Ovary (tissue), 3 donors: ENCODE data around the gene MDM4.

Experiments used
- EP300 ChIP-seq: sonication (generic); formaldehyde crosslinking; IDR thresholded peaks from one replicate; pipeline ENCODE4 v1.6.1; 2017; ENCODE audit warnings: antibody characterized with exemption
- TF ChIP-seq, protein P1 (sequence below), 3 donors: fragments of 450-650 bp in 2 of 3; fragments of 200-600 bp in 1 of 3; IDR thresholded peaks; one replicate each; pipeline versions ENCODE4 v1.5.1 to v1.8.0; 2016 to 2022; ENCODE audit warnings: antibody characterized with exemption in 3 of 3, mild to moderate bottlenecking in 1 of 3
- donor health status: DM: no; HTN: no; CAD: no.

DNA sequence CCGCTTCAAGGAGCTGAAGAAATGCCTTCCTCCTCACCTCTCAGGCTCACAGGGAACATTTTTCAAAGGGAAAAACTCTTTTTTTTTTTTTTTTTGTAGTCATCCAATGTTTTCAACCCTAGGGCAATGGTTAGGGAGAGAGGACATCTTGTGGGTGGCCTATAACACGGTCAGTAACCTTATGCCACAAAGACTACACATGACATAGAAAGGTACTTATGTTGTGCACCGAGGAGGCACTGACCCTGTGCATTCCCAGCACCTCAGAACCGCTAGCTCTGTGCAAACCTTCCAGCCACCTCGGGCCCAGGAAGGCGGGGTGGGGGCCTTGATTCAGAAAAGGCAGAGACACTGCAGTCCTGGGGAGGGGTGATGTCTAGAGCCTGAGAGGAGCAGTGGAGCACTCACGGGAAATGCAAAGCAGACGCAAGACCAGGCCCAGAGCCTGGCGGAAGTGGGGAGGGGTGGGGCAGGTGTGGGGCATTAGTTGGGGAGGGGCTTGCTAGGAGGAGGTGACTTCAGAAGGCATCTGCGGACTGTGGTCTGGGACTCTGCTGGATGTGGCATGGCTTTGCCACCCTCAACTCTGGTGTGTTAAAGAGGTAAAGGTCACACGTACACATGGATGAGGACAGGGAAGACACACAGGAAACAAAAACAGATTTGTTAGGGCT lies 68.6 kb downstream of the MDM4 start:
- TF ChIP-seq, protein P1, sequence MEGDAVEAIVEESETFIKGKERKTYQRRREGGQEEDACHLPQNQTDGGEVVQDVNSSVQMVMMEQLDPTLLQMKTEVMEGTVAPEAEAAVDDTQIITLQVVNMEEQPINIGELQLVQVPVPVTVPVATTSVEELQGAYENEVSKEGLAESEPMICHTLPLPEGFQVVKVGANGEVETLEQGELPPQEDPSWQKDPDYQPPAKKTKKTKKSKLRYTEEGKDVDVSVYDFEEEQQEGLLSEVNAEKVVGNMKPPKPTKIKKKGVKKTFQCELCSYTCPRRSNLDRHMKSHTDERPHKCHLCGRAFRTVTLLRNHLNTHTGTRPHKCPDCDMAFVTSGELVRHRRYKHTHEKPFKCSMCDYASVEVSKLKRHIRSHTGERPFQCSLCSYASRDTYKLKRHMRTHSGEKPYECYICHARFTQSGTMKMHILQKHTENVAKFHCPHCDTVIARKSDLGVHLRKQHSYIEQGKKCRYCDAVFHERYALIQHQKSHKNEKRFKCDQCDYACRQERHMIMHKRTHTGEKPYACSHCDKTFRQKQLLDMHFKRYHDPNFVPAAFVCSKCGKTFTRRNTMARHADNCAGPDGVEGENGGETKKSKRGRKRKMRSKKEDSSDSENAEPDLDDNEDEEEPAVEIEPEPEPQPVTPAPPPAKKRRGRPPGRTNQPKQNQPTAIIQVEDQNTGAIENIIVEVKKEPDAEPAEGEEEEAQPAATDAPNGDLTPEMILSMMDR (IDR thresholded peaks at IDR 0.05), result no peak
- TF ChIP-seq EP300, result no peak
